NB4 (cell line): ENCODE measurements around the gene COPG2.
"Not testable (repeated sequence)": the region's sequence is repeated elsewhere in the genome, so short reads cannot be mapped to it uniquely, and the experiment has no call there.

Source experiments
- DNase-seq: peaks from one replicate; pipeline ENCODE4 v3.0.0; 2010; ENCODE audit warnings: low read depth
- H3K4me3 ChIP-seq: one replicate; pipeline ENCODE4 v1.5.1; 2011; ENCODE audit warnings: mild to moderate bottlenecking, low read depth, low read length, moderate library complexity
- CTCF ChIP-seq: IDR thresholded peaks from one replicate; pipeline ENCODE4 v1.5.1; 2012; ENCODE audit warnings: low read depth, low read length
- MAX ChIP-seq: IDR thresholded peaks from 2 replicates; pipeline ENCODE4 v1.6.1; 2011; ENCODE audit warnings: low read depth, low read length
- MYC ChIP-seq: IDR thresholded peaks from 2 replicates; pipeline ENCODE4 v1.6.1; 2011; ENCODE audit warnings: low read depth, low read length
- POLR2A ChIP-seq: IDR thresholded peaks from 2 replicates; pipeline ENCODE4 v1.6.1; 2011; ENCODE audit warnings: mild to moderate bottlenecking; ENCODE audit not compliant: insufficient read length; ENCODE audit errors: extremely low read depth

COPG2 gene

GRCh38 chr7:130627775-130628174 lies 40.8 kb downstream of the COPG2 start:
- H3K4me3 ChIP-seq: no peak overlapping the region
- DNase-seq: no peak
- TF ChIP-seq MYC (no peak), CTCF (no peak), POLR2A (no peak), MAX (no peak)

GRCh38 chr7:130622866-130623265 lies 45.7 kb downstream of the COPG2 start:
- TF ChIP-seq MYC (no peak), POLR2A (no peak), MAX (no peak), CTCF (no peak)
- H3K4me3 ChIP-seq: no peak overlapping the region
- no peak for DNase-seq

- no peak overlapping the region for H3K4me3 ChIP-seq
- TF ChIP-seq MYC (no peak), MAX (no peak), POLR2A (no peak), CTCF (no peak)
- DNase-seq: no peak
Observed at GRCh38 chr7:130615583-130615982, 53.0 kb downstream of the COPG2 start.

- TF ChIP-seq CTCF (no peak), POLR2A (no peak), MYC (no peak)
- no peak for DNase-seq
- no peak overlapping the region for H3K4me3 ChIP-seq
Observed at GRCh38 chr7:130614449-130614848, 54.1 kb downstream of the COPG2 start.

GRCh38 chr7:130611218-130611617 lies 57.3 kb downstream of the COPG2 start:
- TF ChIP-seq MYC (no peak), CTCF (no peak), MAX (no peak), POLR2A (no peak)
- no peak overlapping the region for H3K4me3 ChIP-seq
- DNase-seq: no peak

- H3K4me3 ChIP-seq, DNase-seq: not testable (repeated sequence)
Observed at GRCh38 chr7:130607066-130607465, 61.5 kb downstream of the COPG2 start.

GRCh38 chr7:130606161-130606560 lies 62.4 kb downstream of the COPG2 start:
- DNase-seq: no peak
- TF ChIP-seq POLR2A (no peak), MAX (no peak), MYC (no peak), CTCF (no peak)
- H3K4me3 ChIP-seq: no peak overlapping the region
